Cortex of kidney (tissue), 1 donor: ENCODE results near the gene RASGRF1.

Experiments
- DNase-seq: peaks from one replicate; lab custom pipeline; 2025; lab: John Stamatoyannopoulos, UW

RASGRF1 gene

DNA sequence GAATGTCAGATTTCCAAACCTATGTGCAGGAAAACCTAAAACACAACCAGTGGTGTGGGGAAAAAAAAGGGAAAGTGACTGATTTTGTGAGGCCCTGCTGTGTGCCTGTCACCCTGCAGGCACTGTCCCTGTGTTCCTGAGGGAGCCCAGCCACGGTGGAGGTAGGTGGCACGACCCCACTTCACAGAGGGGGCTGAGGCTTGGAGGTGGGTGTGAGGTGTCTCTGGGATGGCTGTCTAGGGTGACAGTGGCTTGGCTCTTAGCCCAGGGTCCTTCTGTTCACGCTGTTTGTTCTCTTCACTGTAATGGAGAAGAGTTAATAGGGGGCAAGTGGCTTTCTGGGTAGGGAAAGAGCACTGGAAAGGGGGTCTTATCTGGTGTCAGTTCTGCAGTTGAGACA is 22.6 kb downstream of the RASGRF1 start:
- no peak for DNase-seq

DNA sequence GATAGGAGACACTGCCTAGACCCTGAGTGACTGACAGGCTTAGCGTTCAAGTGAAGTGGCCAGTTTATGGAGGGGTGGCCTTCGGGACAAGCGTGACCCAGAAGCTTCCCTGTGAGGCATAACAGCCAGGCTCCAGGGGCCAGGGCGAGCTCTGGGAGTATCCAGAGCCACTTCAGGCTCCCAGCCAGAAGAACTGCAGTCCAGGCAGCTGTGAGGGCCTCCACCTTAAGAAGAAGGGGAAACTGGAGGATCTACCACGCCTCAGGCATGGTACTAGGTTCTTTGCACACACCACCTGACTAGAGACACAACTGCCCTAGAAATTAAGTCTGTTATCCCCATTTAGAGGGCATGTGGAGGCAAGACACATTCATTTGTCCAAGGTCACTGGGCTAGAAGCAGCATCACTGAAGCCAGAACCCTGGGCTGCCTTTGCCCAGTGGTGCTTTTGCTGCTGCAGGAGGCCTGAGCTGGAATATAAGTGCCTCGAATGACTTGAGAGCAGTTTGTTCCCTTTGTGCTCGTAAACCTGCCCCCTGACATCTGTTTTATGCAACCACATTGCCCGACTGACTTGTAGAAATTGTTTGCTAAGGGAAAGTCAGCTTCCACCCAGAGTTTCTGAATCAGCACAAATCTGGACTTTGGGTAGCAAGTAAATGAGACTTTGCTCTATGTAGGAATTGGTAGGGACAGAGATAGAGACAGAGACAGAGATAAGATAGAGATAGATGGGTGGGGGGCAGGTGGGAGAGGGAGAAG is 23.3 kb downstream of the RASGRF1 start:
- DNase-seq = no peak

DNA sequence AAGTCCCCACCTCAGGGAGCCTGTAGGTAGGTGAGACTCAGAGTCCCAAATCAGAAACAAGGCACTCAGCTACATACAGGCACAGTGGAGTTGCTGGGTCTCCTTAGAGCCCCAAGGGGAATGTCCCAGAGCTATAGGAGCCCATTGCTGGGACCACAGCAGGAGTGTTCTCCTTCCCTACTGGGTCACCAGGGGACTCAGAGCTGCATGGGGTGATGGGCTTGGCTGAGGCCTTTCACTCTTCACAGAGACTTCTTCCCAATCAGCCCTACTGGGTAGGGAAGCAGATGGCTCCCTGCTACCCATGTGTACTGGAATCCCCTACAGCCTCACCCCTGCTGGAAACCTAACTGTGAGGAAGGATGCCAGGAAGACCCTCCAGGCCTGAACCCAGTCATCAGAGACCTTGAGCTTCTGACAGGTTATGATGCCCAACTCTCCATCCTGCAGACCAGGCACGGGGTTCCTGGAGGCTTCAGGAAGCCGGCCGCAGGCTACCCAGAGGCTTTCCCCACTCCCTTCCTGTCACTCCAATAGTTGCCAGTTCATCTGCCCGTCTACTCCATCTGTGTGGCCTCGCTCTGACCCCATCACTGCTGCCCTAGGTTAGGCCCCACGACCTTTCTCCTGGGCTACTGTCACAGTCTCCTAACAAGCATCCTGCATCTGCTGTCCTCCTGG is 24.0 kb downstream of the RASGRF1 start:
- DNase-seq = no peak

DNA sequence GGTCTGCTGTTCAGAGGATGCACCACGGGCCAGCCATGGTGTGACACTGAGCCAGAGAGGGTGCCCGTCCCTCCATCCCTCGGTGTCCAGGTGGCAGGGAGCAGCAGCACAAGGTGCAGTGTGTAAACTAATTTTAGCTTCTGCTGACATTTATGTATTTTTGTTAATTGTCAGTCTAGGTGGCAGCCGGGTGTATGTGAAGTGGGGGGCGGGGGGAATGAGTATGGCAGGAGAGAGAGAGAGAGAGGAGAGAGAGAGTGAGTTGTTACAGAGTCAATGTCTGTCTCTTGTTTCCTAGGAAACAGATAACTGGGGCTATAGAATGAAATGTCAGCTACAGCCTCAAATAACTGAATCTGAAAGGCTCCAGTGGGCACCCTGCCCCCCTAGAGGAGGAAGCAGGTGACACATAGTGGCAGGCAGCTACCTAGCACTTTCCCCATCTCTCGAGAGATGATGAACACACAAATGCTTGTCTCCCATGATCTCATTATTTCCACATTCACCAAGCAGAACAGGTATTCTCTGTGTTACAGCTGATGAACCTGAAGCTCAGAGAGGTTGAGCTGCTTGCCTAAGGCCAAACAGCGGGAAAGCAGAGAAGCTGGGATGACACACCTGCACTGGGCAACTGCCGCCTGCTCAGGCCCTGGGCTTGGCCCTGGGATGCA is 24.7 kb downstream of the RASGRF1 start:
- no peak for DNase-seq

DNA sequence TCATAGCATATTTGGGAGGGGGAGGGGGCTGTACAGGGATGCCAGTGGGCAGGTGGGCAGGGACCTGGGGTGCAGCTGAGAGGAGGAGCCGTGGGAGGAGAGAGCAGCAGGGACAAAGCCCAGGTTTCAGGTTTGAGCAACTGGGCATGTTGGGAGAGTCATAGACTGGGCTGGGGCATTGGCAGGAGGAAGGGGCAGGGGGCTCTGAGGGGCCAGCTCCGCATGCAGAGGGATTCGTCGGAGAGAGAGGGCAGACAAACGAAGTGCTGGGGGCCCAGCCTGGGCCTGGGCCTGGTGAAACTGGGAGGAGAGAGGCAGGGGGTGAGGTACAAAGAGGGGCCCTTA is 25.2 kb downstream of the RASGRF1 start:
- no peak for DNase-seq

DNA sequence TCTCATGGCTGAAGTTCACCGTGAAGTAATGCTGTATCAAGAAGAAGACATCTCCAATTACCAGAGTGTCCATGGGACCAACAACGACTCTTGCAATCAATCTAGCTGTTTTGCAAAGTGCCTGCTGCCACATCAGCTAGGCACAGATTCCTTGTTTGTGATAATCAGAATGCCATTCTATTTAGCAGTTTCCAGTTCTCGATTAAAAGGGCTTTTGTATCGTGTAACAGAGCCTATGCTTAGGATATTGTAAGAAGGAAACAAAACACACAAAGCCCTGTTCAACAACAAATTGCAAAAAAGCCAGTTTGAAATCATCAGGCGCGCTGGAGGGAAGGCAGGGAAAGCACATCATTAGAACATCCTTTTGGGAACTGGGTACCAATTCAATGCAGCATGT is 26.1 kb downstream of the RASGRF1 start:
- no peak for DNase-seq

DNA sequence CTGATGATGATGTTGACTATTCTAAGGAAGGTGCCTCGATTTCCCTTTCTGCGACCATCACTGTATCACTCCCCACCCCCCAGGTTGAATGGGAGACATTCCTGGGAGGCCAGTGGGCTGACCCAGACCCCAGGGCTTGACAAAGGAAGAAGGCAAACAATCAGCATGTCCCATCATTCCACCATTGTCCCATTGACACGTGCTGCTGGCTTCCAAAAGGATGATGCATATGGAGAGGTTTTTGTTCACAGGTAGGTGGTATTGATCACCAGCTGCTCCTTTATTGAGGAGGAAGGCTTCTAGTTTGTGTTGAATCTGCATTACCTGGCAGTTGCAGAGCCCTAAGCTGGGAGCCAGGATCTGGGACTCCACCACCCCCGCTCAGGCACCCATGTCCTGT is 30.4 kb downstream of the RASGRF1 start:
- DNase-seq = no peak

DNA sequence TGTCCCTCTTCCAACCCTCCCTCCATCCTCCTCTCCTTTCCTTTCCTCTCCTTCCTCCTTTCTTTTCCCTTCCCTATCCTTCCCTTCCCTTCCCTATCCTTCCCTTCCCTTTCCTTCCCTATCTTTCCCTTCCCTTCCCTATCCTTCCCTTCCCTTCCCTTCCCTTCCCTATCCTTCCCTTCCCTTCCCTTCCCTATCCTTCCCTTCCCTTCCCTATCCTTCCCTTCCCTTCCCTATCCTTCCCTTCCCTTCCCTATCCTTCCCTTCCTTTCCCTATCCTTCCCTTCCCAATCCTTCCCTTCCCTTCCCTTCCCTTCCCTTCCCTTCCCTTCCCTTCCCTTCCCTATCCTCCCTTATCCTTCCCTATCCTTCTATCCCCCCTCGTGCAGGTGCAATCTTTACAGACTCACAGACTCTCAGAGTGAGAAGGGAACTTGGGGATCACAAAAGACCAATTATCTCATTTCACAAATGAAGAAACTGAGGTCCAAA is 31.5 kb downstream of the RASGRF1 start:
- no peak for DNase-seq

DNA sequence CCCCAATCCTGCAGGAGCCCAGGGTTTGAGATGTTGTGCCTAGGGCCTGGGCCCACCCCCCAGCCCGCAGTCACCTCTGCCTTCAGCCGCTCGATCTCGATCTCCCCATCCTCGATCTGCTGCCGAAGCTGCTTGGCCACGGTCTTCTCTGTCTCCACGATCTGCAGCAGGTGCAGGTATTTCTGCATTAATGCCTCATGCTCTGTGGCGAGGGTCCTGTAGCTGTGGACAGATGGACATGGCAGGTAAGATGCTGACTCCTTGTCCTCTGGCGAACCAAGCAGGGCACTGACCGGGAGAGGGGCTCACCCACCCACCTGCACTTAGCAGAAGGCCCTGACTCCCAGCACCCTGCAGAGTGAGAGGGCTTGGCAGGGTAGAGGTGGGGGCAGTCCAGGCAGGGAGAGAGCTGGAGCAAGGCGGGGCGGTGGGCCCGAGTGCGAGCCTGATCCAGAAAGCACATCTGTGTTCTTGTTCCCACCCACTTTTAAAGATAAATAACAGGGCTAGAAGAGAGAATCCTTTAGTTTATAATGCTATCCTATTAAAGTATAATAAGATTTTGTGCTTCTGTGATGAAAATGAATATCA is 32.2 kb downstream of the RASGRF1 start:
- DNase-seq = no peak

DNA sequence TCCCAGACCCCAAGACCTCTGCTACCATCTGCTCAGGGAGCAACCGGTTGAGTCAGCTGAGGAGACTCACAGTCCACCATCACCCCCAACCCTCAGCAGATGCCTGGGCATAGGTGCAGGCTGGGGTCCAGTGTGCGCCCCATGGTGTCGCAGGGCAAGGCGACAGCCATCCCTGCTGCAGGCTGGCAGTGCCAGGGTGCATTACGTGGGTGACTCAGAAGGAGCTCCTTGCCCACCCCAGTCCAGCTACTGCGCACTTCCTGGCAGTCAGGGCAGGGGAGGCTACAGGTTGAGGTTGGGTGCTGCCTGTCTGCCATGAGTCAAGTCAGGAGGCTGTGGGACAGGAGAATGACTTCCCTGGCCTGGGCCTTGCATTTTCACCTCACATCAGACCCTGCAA is 33.5 kb downstream of the RASGRF1 start:
- no peak for DNase-seq

DNA sequence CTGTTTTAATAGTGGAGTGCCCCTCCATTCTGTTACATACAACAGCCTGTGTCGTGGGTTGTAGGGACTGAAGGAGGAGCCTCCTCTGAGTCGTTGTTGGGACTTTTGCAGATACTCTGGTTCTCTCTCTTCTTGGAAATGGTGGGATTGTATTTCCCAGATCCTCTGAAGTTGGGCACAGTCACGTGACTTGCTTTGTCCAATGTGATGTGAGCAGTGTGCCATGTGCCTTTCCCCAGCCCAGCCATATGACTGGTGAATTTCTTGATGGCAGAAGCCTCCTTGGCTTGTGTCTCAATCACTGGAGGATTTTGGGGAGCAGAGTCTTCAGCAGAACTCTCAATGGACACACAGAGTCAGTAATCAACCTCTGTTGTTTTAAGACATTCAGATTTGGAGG is 36.2 kb downstream of the RASGRF1 start:
- DNase-seq = no peak

DNA sequence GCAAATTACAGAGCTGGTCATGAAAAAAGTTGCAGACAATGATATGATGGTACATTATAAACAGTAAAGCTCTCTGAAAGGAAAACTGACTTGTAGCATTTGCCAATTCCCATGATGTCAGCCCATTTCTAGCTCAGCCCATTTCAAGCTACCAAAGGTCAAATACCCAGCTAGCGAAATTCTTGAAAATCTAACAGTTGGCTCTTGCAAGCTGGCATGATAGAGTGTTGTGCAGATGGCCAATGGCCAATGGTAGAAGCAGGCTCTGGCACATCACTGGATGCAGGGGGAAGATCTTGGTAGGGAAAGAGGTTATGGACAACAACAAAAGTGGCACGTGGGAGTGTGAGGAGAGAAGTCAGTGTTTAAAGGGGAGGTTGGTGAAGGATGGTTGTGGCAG is 36.7 kb downstream of the RASGRF1 start:
- no peak for DNase-seq

DNA sequence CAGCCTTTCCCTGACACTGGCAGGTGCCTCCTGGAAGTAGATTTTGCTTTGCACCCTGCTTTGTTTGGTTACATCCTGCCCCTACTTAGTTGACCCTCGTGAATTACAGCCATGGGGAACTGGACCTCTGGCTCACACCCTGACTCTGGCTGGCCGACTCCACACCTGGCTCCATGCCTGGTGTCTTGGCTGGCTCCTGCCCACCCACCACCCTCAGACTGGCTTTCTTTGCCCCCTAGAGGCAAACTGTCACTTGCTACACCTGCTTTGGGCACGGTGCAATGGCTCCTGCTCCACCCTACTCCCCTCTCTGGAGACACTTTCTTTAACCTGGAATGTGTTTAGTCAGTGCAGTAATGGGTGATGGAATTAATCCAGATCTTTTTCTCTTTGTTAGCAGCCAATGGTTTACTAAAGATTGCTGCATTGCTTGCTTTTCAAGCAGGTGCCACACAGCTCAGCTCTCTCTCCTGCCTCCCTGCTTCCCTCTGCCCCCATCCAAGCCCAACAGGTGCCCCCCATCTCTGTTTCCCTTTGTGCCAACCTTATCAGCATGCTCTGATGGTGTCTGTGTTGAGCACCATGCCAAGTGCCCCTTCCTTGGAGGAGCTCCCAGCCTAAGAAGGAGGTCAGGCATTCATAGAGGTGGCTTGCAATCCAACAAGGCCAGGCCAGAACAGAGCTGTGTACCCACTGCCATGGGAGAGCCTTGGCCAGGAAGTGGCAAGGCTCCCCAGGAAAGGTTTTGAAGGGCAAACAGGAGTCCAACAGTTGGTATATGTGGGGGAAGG is 38.4 kb downstream of the RASGRF1 start:
- no peak for DNase-seq

DNA sequence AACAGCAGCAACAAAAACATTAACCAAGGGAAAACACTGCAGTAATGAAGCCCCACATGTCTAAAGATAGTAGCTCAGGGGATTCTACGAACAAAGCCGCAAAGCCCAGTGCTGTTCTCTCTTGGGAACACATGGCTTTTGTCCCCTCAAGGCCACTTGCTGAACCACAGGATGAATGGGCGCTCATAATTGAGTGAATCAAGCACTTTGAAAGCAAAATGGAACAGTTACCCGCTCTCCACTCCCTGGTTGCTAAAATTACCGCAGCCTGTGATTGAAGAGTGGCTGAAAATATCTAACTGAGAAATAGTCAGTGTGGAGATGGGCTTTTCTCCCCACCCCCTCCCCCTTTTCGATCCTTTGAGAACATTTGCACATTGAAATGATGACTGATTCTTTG is 39.6 kb downstream of the RASGRF1 start:
- DNase-seq = no peak

DNA sequence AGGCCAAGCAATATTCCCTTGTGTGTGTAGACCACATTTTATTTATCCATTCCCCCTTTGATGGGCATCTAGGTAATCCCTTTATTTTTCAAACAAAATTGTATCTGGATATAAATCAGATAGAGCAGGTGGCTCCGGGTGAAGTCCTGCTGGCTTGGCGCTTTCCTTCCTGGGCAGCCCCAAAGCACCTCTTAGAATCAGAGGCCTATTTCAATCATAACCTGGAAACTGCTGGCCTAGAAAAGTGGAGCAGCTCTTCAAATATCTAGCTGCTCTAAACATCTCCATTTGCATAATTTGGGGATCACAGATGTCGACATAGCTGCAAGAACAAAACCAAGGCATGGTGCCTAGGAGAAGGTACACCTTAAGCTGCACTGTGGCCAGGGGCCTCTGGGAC is 40.2 kb downstream of the RASGRF1 start:
- DNase-seq = no peak

DNA sequence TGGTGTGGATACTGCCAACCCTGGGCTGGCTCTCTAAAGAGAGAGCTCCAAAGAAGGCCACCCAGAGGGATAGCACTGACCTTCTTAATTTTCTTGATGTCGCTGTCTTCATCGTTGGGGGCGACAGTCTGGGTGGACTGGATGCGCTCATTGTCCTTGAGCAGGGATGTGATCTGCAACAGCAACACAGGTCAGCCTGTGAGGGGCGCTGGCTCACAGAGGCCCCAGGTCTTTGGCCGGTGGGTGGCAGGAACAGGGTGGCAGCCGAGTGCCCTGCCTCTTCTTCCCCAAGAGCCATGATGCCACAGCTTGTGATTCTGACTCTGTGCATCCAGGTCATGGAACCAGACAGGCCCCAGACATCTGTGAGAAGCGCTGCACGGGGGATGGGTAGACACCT is 41.2 kb downstream of the RASGRF1 start:
- DNase-seq = no peak

DNA sequence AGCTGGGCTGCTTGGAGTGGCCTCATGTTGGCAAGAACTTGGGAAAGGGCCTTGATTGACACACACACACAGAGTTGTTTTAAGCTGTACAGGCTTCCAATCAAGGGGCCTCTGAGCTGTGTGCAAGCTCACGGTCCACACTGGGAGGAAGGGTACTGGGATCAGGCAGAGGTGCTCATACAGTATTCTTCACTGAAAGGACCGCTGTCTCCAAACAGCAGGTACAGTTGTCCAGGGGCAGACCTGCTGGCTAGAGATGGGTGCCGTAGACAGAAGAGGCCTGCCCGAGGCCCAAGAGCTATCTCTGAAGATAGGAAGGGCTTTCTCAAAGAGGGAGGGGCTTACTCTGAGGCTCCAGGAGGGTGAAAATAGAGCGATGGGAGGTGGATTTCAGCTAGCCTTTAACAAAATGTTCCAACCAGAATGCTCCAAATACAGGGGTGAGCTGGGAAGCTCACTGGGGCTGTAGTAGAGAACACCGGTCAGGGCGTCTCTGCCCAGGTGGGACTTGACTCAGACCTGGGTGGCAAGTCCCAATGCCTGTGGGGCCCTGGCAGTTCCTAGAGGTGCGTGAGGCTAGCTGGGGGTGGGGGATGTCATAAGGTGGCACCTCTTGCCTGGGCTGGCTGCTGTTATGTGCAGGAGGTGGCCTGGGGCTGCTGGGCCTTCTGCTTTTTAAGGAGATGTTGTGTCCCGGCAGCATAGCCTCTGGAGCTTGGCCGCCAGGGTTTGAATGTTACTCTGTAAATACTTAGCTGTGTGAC is 42.7 kb downstream of the RASGRF1 start:
- no peak for DNase-seq

DNA sequence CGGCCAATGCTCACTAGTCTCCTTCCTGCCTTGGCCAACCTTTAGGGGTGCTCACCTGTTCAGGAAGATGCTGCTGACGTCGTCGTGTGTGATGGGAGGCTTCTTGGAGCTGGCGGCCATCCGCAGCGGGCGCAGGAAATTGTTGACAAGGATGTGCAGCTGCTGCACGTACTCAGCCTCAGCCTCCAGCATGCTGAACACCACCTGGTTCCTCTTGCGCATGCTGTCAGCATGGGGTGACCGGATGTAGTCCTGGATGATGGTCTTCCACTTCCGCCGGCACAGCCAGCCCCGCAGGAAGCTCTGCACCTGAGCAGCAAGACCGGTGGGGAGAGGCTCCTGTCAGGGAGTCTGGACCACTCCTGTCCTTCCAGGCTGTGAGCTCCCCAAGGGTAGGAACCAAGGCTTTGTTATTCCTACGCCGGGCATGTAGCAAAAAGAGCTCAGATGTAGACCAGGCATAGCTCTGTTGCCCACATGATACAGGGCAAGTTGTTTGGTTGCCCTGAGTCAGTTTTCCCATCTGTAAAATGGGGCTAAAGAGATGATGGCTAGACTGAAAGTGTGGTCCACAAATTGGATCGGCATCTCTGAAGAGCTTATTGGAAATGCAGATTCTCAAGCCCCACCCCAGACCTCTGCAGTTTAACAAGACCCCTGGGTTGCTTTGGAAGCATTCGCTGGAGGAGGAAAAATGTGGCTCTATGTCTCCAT is 43.7 kb downstream of the RASGRF1 start:
- no peak for DNase-seq

DNA sequence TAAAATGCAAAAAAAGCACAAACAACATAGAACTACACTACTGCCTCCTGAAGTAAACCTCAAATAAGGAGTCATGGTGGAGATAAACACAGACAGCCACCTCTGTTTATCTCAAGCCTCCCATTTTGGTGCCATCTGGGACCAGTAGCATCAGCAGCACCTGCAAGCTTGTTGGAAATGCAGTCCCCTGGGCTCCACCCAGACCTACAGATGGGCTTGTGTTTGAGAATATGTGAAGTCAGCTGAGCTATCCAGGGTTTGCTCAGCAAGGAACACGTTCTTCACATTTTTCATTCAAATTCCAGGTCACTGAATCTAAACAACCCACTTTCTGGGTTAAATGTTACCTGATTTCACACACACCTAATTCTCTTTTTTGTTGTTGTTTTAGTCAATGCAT is 45.5 kb downstream of the RASGRF1 start:
- DNase-seq = no peak

DNA sequence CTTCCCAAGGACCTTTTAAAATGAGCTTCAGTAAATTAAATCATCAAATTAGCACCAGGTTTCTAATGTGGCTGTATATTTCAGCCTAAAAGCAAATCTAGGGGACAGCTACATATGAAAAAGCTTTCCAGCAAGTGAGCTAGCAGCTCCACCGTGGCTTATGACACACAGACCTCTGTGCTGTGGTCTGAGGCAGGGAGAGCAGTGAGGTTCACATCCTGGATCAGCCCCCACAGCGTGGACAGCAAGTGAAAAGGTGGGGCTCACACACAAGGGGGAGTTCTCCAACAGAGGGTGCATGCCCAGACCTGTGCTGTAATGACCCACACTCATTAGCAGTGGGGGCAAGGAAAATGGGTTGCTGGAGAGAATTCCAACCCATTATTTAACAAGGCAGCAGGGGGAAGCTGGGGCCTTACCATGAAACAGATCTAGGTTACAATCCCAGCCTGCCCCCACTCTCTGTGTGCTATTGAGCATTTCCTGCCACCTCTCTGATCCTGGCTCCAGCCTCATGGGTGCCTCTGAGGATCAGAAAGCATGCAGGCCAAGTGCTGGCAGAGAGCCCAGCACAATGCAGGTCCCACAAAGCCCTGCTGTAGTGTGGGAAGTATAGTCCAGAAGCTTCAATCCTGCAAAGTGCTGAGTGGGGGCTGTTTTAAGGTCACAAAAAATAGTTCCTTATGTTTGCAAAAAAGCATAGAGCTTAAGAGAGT is 48.2 kb downstream of the RASGRF1 start:
- DNase-seq = no peak
